ENCODE results near the gene AOPEP.

DNA sequence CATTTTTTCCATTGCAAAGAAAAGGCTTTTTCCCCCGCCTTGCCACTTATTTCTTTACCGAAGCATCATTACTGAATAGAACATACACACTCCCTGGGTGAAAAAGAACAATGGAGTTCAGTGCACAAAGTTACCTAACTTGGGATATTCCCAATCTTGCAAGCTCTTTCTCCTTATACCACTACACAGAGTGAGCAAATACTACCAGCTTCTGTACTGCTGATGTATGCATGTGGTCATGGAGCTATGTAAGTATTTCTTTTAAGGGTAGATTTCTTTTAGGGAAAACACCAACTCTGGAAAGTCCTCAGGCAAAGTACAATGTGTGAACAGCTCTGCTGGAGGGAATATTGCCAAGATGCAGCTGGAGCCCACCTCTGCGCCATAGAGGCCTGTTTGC, 81.1 kb downstream of the AOPEP start:
- TF ChIP-seq, protein P1, sequence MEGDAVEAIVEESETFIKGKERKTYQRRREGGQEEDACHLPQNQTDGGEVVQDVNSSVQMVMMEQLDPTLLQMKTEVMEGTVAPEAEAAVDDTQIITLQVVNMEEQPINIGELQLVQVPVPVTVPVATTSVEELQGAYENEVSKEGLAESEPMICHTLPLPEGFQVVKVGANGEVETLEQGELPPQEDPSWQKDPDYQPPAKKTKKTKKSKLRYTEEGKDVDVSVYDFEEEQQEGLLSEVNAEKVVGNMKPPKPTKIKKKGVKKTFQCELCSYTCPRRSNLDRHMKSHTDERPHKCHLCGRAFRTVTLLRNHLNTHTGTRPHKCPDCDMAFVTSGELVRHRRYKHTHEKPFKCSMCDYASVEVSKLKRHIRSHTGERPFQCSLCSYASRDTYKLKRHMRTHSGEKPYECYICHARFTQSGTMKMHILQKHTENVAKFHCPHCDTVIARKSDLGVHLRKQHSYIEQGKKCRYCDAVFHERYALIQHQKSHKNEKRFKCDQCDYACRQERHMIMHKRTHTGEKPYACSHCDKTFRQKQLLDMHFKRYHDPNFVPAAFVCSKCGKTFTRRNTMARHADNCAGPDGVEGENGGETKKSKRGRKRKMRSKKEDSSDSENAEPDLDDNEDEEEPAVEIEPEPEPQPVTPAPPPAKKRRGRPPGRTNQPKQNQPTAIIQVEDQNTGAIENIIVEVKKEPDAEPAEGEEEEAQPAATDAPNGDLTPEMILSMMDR (IDR thresholded peaks at IDR 0.05), result no peak
- TF ChIP-seq POLR2A (IDR thresholded peaks at IDR 0.05; ENCODE audit: low read depth) (no peak), EP300 (IDR thresholded peaks at IDR 0.05) (no peak), POLR2AphosphoS5 (IDR thresholded peaks at IDR 0.05) (no peak)

Data from esophagus muscularis mucosa (tissue), 4 donors.